Keratinocyte (primary cell): Measurements from ENCODE around the gene BBS9.

Source experiments
- EZH2 ChIP-seq: IDR thresholded peaks from one replicate; pipeline ENCODE4 v1.6.1; 2012; ENCODE audit warnings: inconsistent platforms, mild to moderate bottlenecking, low read length, moderate library complexity
- TF ChIP-seq, protein P1 (sequence below), 3 experiments: IDR thresholded peaks in 1 of 3; conservative IDR thresholded peaks in 1 of 3; optimal IDR thresholded peaks in 1 of 3; 2 replicates in 2 of 3; 3 replicates in 1 of 3; pipeline versions ENCODE3 to v1.5.1; 2011; ENCODE audit warnings: low read length in 3 of 3, mild to moderate bottlenecking in 3 of 3, moderate library complexity in 2 of 3, control low read depth in 1 of 3, inconsistent platforms in 1 of 3; ENCODE audit not compliant: insufficient read depth in 2 of 3; ENCODE audit errors: extremely low read depth in 1 of 3

- TF ChIP-seq, protein P1, sequence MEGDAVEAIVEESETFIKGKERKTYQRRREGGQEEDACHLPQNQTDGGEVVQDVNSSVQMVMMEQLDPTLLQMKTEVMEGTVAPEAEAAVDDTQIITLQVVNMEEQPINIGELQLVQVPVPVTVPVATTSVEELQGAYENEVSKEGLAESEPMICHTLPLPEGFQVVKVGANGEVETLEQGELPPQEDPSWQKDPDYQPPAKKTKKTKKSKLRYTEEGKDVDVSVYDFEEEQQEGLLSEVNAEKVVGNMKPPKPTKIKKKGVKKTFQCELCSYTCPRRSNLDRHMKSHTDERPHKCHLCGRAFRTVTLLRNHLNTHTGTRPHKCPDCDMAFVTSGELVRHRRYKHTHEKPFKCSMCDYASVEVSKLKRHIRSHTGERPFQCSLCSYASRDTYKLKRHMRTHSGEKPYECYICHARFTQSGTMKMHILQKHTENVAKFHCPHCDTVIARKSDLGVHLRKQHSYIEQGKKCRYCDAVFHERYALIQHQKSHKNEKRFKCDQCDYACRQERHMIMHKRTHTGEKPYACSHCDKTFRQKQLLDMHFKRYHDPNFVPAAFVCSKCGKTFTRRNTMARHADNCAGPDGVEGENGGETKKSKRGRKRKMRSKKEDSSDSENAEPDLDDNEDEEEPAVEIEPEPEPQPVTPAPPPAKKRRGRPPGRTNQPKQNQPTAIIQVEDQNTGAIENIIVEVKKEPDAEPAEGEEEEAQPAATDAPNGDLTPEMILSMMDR (optimal IDR thresholded peaks at IDR 0.05 in 1 of 3, IDR thresholded peaks at IDR 0.05 in 1 of 3, conservative IDR thresholded peaks at IDR 0.05 in 1 of 3; ENCODE audit: extremely low read depth in 1 of 3, insufficient read depth in 2 of 3, low read length in 3 of 3) = no peak
- no peak for TF ChIP-seq EZH2
Measured at GRCh38 chr7:33503736-33504135, 374.4 kb downstream of the BBS9 start.
